SU-DHL-6 (cell line): Measurements from ENCODE around the gene IL36RN.

Source experiments
- EZH2phosphoT487 ChIP-seq: fragments of 200-600 bp; sonication (generic), shearing (Covaris generic); conservative IDR thresholded peaks from 2 replicates; pipeline ENCODE4 v1.6.1; 2018; ENCODE audit warnings: mild to moderate bottlenecking, antibody characterized with exemption, low read length, moderate library complexity, mixed read lengths
- TF ChIP-seq, protein P1 (sequence below): fragments of 200-600 bp; sonication (generic); IDR thresholded peaks from one replicate; pipeline ENCODE4 v1.5.1; 2017; ENCODE audit warnings: antibody characterized with exemption, mild to moderate bottlenecking, low read length, moderate library complexity; ENCODE audit not compliant: insufficient read depth, poor library complexity, severe bottlenecking

DNA sequence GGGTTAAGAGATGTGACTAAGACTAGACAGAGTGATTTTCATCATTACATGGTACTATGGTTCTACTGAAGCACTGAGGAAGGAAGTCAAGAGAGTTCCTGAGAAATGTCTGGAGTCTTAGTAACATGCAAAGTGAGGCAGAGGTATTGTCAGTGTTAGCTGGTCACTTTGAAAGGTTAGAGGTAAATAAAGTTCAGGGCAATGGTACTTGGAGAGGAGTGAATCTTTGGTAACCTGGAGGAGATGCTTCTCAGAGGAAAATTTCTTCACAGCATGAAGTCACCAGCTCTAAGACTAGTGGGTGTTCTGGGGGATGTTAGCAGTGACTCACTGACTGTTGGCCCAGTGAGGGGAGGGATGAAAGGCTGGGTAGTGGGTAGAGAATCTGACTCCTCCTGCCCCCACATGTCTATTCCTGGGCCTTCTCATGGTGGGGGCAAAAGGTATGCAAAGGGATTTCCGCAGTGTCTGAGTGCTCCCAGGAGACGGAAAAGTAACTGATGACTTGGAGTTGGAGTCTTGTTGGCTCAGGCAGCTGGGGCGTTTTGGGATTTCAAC, 45.1 kb downstream of the IL36RN start:
- TF ChIP-seq, protein P1, sequence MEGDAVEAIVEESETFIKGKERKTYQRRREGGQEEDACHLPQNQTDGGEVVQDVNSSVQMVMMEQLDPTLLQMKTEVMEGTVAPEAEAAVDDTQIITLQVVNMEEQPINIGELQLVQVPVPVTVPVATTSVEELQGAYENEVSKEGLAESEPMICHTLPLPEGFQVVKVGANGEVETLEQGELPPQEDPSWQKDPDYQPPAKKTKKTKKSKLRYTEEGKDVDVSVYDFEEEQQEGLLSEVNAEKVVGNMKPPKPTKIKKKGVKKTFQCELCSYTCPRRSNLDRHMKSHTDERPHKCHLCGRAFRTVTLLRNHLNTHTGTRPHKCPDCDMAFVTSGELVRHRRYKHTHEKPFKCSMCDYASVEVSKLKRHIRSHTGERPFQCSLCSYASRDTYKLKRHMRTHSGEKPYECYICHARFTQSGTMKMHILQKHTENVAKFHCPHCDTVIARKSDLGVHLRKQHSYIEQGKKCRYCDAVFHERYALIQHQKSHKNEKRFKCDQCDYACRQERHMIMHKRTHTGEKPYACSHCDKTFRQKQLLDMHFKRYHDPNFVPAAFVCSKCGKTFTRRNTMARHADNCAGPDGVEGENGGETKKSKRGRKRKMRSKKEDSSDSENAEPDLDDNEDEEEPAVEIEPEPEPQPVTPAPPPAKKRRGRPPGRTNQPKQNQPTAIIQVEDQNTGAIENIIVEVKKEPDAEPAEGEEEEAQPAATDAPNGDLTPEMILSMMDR, result no peak
- TF ChIP-seq EZH2phosphoT487, result no peak
